ENCODE measurements around the gene TPH1. TPM values are rescaled to one million over a fixed set of nuclear protein-coding genes. Genes with fewer than 3 reads are reported as not detected.

TPH1 gene
- total and polyA plus RNA-seq, 9 of the 15 experiments (the other 6 are each of a cell fraction or from before 2014, with no cell fraction given), result 0.04 to 0.29 (median 0.17) TPM

DNA sequence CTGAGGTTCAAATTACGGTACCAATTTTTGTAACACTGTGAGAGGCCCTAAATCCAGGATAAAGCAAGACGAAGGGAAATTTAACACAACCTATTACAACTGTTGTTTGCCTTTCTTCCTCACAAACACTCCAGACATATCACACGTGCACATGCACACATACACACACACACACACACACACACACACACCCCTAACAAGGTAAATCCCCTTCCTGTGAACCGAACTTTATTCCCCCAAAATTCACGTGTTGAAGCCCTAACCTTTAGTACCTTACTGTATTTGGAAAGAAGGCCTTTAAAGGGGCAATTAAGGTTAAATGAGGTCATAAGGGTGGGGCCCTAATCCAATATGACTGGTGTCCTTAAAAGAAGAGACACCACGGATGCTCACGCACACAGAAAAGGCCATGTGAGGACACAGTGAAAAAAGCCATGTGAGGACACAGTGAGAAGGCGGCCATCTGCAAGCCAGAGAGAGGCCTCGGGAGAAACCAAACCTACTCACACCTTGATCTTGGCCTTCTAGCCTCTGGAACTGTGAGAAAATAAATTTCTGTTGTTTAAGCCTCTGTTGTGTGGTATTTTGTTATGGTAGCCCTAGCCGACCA is 35.0 kb downstream of the TPH1 start (continued):
- TF ChIP-seq ZSCAN32 (CRISPR knock-in tag; IDR thresholded peaks at IDR 0.05), result no peak
- TF ChIP-seq, protein P1, sequence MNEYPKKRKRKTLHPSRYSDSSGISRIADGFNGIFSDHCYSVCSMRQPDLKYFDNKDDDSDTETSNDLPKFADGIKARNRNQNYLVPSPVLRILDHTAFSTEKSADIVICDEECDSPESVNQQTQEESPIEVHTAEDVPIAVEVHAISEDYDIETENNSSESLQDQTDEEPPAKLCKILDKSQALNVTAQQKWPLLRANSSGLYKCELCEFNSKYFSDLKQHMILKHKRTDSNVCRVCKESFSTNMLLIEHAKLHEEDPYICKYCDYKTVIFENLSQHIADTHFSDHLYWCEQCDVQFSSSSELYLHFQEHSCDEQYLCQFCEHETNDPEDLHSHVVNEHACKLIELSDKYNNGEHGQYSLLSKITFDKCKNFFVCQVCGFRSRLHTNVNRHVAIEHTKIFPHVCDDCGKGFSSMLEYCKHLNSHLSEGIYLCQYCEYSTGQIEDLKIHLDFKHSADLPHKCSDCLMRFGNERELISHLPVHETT (CRISPR knock-in tag; conservative IDR thresholded peaks at IDR 0.05 in 1 of 2, IDR thresholded peaks at IDR 0.05 in 1 of 2), result no peak
- TF ChIP-seq GTF2E2 (tag; IDR thresholded peaks at IDR 0.05), result 0 out of 2 replicates have a peak, but pooled peaks have one; percentile 30
- no peak for TF ChIP-seq ZNF445 (CRISPR knock-in tag; IDR thresholded peaks at IDR 0.05; ENCODE audit: low read depth)
- TF ChIP-seq ASH1L (IDR thresholded peaks at IDR 0.05; ENCODE audit: borderline replicate concordance, low read depth, partially characterized antibody), result peak; percentile 31
- TF ChIP-seq JUND (IDR thresholded peaks at IDR 0.05; ENCODE audit: borderline replicate concordance, low read depth, low read length), result peak; percentile 17; the same call in 1 of the 2 replicates
- peak; percentile 67; the same call in 2 of the 3 replicates for TF ChIP-seq JUND (tag; IDR thresholded peaks at IDR 0.05; ENCODE audit: borderline replicate concordance, low read depth, low read length)
- peak in 1 of 2 experiments; percentile 7; a peak in 1 of 4 replicates for TF ChIP-seq RCOR1 (IDR thresholded peaks at IDR 0.05; ENCODE audit: borderline replicate concordance in 1 of 2, low read depth in 2 of 2, low read length in 2 of 2)
- no peak for TF ChIP-seq YBX1 (IDR thresholded peaks at IDR 0.05)
- TF ChIP-seq NCOR1 (IDR thresholded peaks at IDR 0.05), result peak; percentile 61
- TF ChIP-seq ZFP30 (CRISPR knock-in tag; IDR thresholded peaks at IDR 0.05; ENCODE audit: borderline replicate concordance), result no peak
- TF ChIP-seq MCM5 (IDR thresholded peaks at IDR 0.05; ENCODE audit: low read depth), result no peak
- TF ChIP-seq KDM5B (IDR thresholded peaks at IDR 0.05; ENCODE audit: insufficient replicate concordance, low read depth, low read length), result peak; percentile 7
- TF ChIP-seq, protein P2, sequence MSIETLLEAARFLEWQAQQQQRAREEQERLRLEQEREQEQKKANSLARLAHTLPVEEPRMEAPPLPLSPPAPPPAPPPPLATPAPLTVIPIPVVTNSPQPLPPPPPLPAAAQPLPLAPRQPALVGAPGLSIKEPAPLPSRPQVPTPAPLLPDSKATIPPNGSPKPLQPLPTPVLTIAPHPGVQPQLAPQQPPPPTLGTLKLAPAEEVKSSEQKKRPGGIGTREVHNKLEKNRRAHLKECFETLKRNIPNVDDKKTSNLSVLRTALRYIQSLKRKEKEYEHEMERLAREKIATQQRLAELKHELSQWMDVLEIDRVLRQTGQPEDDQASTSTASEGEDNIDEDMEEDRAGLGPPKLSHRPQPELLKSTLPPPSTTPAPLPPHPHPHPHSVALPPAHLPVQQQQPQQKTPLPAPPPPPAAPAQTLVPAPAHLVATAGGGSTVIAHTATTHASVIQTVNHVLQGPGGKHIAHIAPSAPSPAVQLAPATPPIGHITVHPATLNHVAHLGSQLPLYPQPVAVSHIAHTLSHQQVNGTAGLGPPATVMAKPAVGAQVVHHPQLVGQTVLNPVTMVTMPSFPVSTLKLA (conservative IDR thresholded peaks at IDR 0.05), result peak; percentile 47 to 49; a peak in 2 of 4 replicates
- TF ChIP-seq XRCC3 (IDR thresholded peaks at IDR 0.05), result no peak
- no peak for TF ChIP-seq ZNF224 (CRISPR knock-in tag; IDR thresholded peaks at IDR 0.05)
- no peak for TF ChIP-seq PTBP1 (IDR thresholded peaks at IDR 0.05; ENCODE audit: low read depth, low read length)
- TF ChIP-seq, protein P3, sequence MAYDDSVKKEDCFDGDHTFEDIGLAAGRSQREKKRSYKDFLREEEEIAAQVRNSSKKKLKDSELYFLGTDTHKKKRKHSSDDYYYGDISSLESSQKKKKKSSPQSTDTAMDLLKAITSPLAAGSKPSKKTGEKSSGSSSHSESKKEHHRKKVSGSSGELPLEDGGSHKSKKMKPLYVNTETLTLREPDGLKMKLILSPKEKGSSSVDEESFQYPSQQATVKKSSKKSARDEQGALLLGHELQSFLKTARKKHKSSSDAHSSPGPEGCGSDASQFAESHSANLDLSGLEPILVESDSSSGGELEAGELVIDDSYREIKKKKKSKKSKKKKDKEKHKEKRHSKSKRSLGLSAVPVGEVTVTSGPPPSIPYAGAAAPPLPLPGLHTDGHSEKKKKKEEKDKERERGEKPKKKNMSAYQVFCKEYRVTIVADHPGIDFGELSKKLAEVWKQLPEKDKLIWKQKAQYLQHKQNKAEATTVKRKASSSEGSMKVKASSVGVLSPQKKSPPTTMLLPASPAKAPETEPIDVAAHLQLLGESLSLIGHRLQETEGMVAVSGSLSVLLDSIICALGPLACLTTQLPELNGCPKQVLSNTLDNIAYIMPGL (CRISPR knock-in tag; IDR thresholded peaks at IDR 0.05), result no peak
- no peak for TF ChIP-seq ATF1 (CRISPR knock-in tag; IDR thresholded peaks at IDR 0.05)
- TF ChIP-seq ATF1 (tag; IDR thresholded peaks at IDR 0.05), result peak; percentile 62; the same call in 1 of the 2 replicates
- no peak for TF ChIP-seq CBX8 (IDR thresholded peaks at IDR 0.05; ENCODE audit: borderline replicate concordance, extremely low read depth, low read depth, low read length, poor library complexity, severe bottlenecking)
- TF ChIP-seq, protein P4, sequence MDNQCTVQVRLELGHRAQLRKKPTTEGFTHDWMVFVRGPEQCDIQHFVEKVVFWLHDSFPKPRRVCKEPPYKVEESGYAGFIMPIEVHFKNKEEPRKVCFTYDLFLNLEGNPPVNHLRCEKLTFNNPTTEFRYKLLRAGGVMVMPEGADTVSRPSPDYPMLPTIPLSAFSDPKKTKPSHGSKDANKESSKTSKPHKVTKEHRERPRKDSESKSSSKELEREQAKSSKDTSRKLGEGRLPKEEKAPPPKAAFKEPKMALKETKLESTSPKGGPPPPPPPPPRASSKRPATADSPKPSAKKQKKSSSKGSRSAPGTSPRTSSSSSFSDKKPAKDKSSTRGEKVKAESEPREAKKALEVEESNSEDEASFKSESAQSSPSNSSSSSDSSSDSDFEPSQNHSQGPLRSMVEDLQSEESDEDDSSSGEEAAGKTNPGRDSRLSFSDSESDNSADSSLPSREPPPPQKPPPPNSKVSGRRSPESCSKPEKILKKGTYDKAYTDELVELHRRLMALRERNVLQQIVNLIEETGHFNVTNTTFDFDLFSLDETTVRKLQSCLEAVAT (IDR thresholded peaks at IDR 0.05), result 0 out of 4 replicates have a peak, but pooled peaks of 1 of the 2 experiments have one; percentile 43
